SH-SY5Y (cell line): Measurements from ENCODE around the gene POLK.

Source experiments
- GATA2 ChIP-seq: IDR thresholded peaks from 2 replicates; pipeline ENCODE4 v1.6.1; 2011; ENCODE audit warnings: mild to moderate bottlenecking, low read depth, low read length
- GATA3 ChIP-seq: IDR thresholded peaks from 2 replicates; pipeline ENCODE4 v1.6.1; 2011; ENCODE audit warnings: low read depth, mild to moderate bottlenecking, low read length, moderate library complexity

- TF ChIP-seq GATA2 = no peak
- no peak for TF ChIP-seq GATA3
Observed at GRCh38 chr5:75612901-75613300, 101.2 kb downstream of the POLK start.
